ENCODE measurements around the gene BUB1B.

BUB1B gene

GRCh38 chr15:40266828-40267304 is 106.0 kb downstream of the BUB1B start:
- DNase-seq (ENCODE audit: low read depth) = no peak
- no peak for TF ChIP-seq CTCF (IDR thresholded peaks at IDR 0.05; ENCODE audit: low read depth, low read length, missing control alignments)
- H3K4me3 ChIP-seq (ENCODE audit: low read depth, low read length) = no peak overlapping the region

GRCh38 chr15:40267670-40268069 is 106.8 kb downstream of the BUB1B start:
- no peak for DNase-seq (ENCODE audit: low read depth)
- TF ChIP-seq CTCF (IDR thresholded peaks at IDR 0.05; ENCODE audit: low read depth, low read length, missing control alignments) = no peak
- no peak overlapping the region for H3K4me3 ChIP-seq (ENCODE audit: low read depth, low read length)

- DNase-seq (ENCODE audit: low read depth) = no peak
- no peak overlapping the region for H3K4me3 ChIP-seq (ENCODE audit: low read depth, low read length)
- TF ChIP-seq CTCF (IDR thresholded peaks at IDR 0.05; ENCODE audit: low read depth, low read length, missing control alignments) = no peak
Measured at GRCh38 chr15:40269604-40270003, 108.7 kb downstream of the BUB1B start.

GRCh38 chr15:40270246-40270995 is 109.6 kb downstream of the BUB1B start:
- no peak for TF ChIP-seq CTCF (IDR thresholded peaks at IDR 0.05; ENCODE audit: low read depth, low read length, missing control alignments)
- no peak for DNase-seq (ENCODE audit: low read depth)
- H3K4me3 ChIP-seq (ENCODE audit: low read depth, low read length) = no peak overlapping the region

All from GM12864 (cell line).